Type B pancreatic cell (in vitro differentiated cells): Measurements from ENCODE around the gene MSANTD1. TPM values are rescaled to one million over a fixed set of nuclear protein-coding genes. Genes with fewer than 3 reads are reported as not detected.

Experiments
- DNase-seq: peaks from one replicate; pipeline ENCODE4 v3.0.0; 2021; ENCODE audit warnings: mixed read lengths; ENCODE audit not compliant: unreplicated experiment; ENCODE audit errors: extremely low spot score
- H3K27ac Mint-ChIP-seq: 2 replicates; pipeline ENCODE4 v1.8.0; 2021; ENCODE audit warnings: mild to moderate bottlenecking, mixed read lengths
- H3K27me3 Mint-ChIP-seq: 2 replicates; pipeline ENCODE4 v1.8.0; 2021; ENCODE audit warnings: mixed read lengths
- H3K36me3 Mint-ChIP-seq: 2 replicates; pipeline ENCODE4 v1.8.0; 2021; ENCODE audit warnings: mixed read lengths
- H3K4me1 Mint-ChIP-seq: one replicate; pipeline ENCODE4 v1.8.0; 2021; ENCODE audit warnings: mixed read lengths; ENCODE audit not compliant: unreplicated experiment
- H3K4me3 Mint-ChIP-seq: 2 replicates; pipeline ENCODE4 v1.8.0; 2021; ENCODE audit warnings: mild to moderate bottlenecking, mixed read lengths
- H3K9me3 Mint-ChIP-seq: 2 replicates; pipeline ENCODE4 v1.8.0; 2021; ENCODE audit warnings: mixed read lengths
- CTCF ChIP-seq: fragments of 200-600 bp; sonication (generic); conservative IDR thresholded peaks from 2 replicates; pipeline ENCODE4 v1.5.0; 2021; ENCODE audit warnings: antibody characterized with exemption, mild to moderate bottlenecking
- total RNA-seq: library from RNA; stranded (reverse); gene quantifications from 2 replicates; pipeline ENCODE4 v1.2.1, GENCODE V29; 2021; ENCODE audit warnings: low replicate concordance

Gene MSANTD1
- total RNA-seq, 1 donor from 2014 or later, result 1.4 TPM

- no peak for TF ChIP-seq CTCF
- H3K9me3 Mint-ChIP-seq, result no peaks in the 10 kb centered on the region
- no peaks in the 10 kb centered on the region for H3K4me1 Mint-ChIP-seq
- no peaks in the 10 kb centered on the region for H3K36me3 Mint-ChIP-seq
- no peak overlapping the region for H3K27ac Mint-ChIP-seq
- no peaks in the 10 kb centered on the region for H3K27me3 Mint-ChIP-seq
- peak; percentile 66 for DNase-seq
- no peak overlapping the region for H3K4me3 Mint-ChIP-seq
Measured at GRCh38 chr4:3254302-3255131, 5.6 kb downstream of the MSANTD1 start.

GRCh38 chr4:3255611-3256186 lies 6.7 kb downstream of the MSANTD1 start:
- TF ChIP-seq CTCF, result no peak
- no peak overlapping the region for H3K27ac Mint-ChIP-seq
- peak; percentile 67 for DNase-seq
- H3K4me1 Mint-ChIP-seq, result no peaks in the 10 kb centered on the region
- H3K27me3 Mint-ChIP-seq, result no peaks in the 10 kb centered on the region
- H3K4me3 Mint-ChIP-seq, result no peak overlapping the region
- H3K36me3 Mint-ChIP-seq, result no peaks in the 10 kb centered on the region
- H3K9me3 Mint-ChIP-seq, result no peaks in the 10 kb centered on the region

- peak; percentile 62 for DNase-seq
- TF ChIP-seq CTCF, result no peak
- Mint-ChIP-seq H3K27me3 (no peaks in the 10 kb centered on the region), H3K4me3 (no peak overlapping the region), H3K4me1 (no peaks in the 10 kb centered on the region), H3K9me3 (no peaks in the 10 kb centered on the region), H3K36me3 (no peaks in the 10 kb centered on the region), H3K27ac (no peak overlapping the region)
Measured at GRCh38 chr4:3256230-3257102, 7.5 kb downstream of the MSANTD1 start.

- H3K27me3 Mint-ChIP-seq, result no peaks in the 10 kb centered on the region
- peak; percentile 54 for DNase-seq
- H3K9me3 Mint-ChIP-seq, result no peaks in the 10 kb centered on the region
- no peaks in the 10 kb centered on the region for H3K4me1 Mint-ChIP-seq
- no peak for TF ChIP-seq CTCF
- no peak overlapping the region for H3K27ac Mint-ChIP-seq
- H3K36me3 Mint-ChIP-seq, result no peaks in the 10 kb centered on the region
- H3K4me3 Mint-ChIP-seq, result no peak overlapping the region
Measured at GRCh38 chr4:3257103-3257555, 8.2 kb downstream of the MSANTD1 start.

GRCh38 chr4:3257556-3258482 lies 8.9 kb downstream of the MSANTD1 start:
- H3K9me3 Mint-ChIP-seq, result no peaks in the 10 kb centered on the region
- TF ChIP-seq CTCF, result no peak
- peak; percentile 62 for DNase-seq
- H3K27ac Mint-ChIP-seq, result no peak overlapping the region
- H3K27me3 Mint-ChIP-seq, result no peaks in the 10 kb centered on the region
- no peaks in the 10 kb centered on the region for H3K4me1 Mint-ChIP-seq
- H3K36me3 Mint-ChIP-seq, result no peaks in the 10 kb centered on the region
- H3K4me3 Mint-ChIP-seq, result no peak overlapping the region
